H1 (cell line): ENCODE data around the gene FADS6. TPM values are rescaled to one million over a fixed set of nuclear protein-coding genes. Genes with fewer than 3 reads are reported as not detected.

Source experiments
- CTCF ChIA-PET: fragments of 300-600 bp; sonication (Branson Sonifier 250); formaldehyde crosslinking; loops from one replicate; lab custom pipeline; 2021; ENCODE audit not compliant: partially characterized antibody; lab: Charles Lee
- POLR2A ChIA-PET: fragments of 300-600 bp; sonication (Branson Sonifier 250); formaldehyde crosslinking; loops from one replicate; lab custom pipeline; 2021; ENCODE audit warnings: inconsistent platforms; ENCODE audit not compliant: partially characterized antibody; lab: Charles Lee
- DNase-seq, 2 experiments: peaks; one replicate each; pipeline versions ENCODE4 v3.0.0 to v3.0.0-alpha.2; 2010 to 2022; ENCODE audit warnings: low spot score in 2 of 2, low read depth in 1 of 2, mixed read lengths in 1 of 2
- FAIRE-seq: peaks from 2 replicates; lab custom pipeline; 2011; peaks lifted over from hg19 to GRCh38; lab: Jason Lieb, UNC
- H2AFZ ChIP-seq: 2 replicates; pipeline ENCODE4 v1.8.1; 2012; ENCODE audit warnings: low read length, inconsistent platforms
- H2AK5ac ChIP-seq: 2 replicates; pipeline ENCODE4 v1.6.1; 2013; ENCODE audit warnings: low read depth, low read length
- H2BK120ac ChIP-seq: replicated peaks from 2 replicates; pipeline ENCODE3; 2013; ENCODE audit warnings: low read depth, low read length, inconsistent platforms
- H2BK12ac ChIP-seq: 2 replicates; pipeline ENCODE4 v1.6.1; 2013; ENCODE audit warnings: low read depth, low read length
- H2BK15ac ChIP-seq: 2 replicates; pipeline ENCODE4 v1.6.1; 2013; ENCODE audit warnings: low read length
- H2BK20ac ChIP-seq: 2 replicates; pipeline ENCODE4 v1.6.1; 2013; ENCODE audit warnings: low read length
- H2BK5ac ChIP-seq: 2 replicates; pipeline ENCODE4 v1.6.1; 2013; ENCODE audit warnings: low read depth, low read length
- H3K14ac ChIP-seq: 2 replicates; pipeline ENCODE4 v1.6.1; 2013; ENCODE audit warnings: inconsistent platforms; ENCODE audit not compliant: insufficient read length
- H3K18ac ChIP-seq: 2 replicates; pipeline ENCODE4 v1.6.1; 2013; ENCODE audit warnings: low read length; ENCODE audit errors: extremely low read depth
- H3K23ac ChIP-seq: 2 replicates; pipeline ENCODE4 v1.6.1; 2013; ENCODE audit warnings: inconsistent platforms; ENCODE audit not compliant: insufficient read length
- H3K23me2 ChIP-seq: 2 replicates; pipeline ENCODE4 v1.6.1; 2013; ENCODE audit warnings: low read depth, low read length
- H3K27ac ChIP-seq: 2 replicates; pipeline ENCODE4 v1.6.1; 2011; ENCODE audit warnings: low read depth, low read length, inconsistent platforms
- H3K27me3 ChIP-seq, 4 experiments: replicated peaks in 1 of 4; 1 replicate in 1 of 4; 2 replicates in 3 of 4; pipeline versions ENCODE4 v1.6.1 to v1.8.1; 2011 to 2013; ENCODE audit warnings: low read length in 3 of 4, mild to moderate bottlenecking in 3 of 4, inconsistent platforms in 2 of 4, mixed read lengths in 2 of 4, moderate library complexity in 1 of 4; ENCODE audit not compliant: control insufficient read depth in 3 of 4, insufficient read depth in 3 of 4; ENCODE audit errors: extremely low read depth in 1 of 4
- H3K36me3 ChIP-seq, 4 experiments: 2 replicates each; pipeline versions ENCODE4 v1.6.1 to v1.8.1; 2011 to 2013; ENCODE audit warnings: mild to moderate bottlenecking in 4 of 4, low read length in 3 of 4, moderate library complexity in 2 of 4, control low read depth in 1 of 4, inconsistent platforms in 1 of 4; ENCODE audit not compliant: insufficient read depth in 4 of 4, control insufficient read depth in 2 of 4
- H3K4ac ChIP-seq: replicated peaks from 2 replicates; pipeline ENCODE3; 2013; ENCODE audit warnings: low read length, low read depth, mixed read lengths, inconsistent platforms; ENCODE audit not compliant: insufficient read length
- H3K4me1 ChIP-seq, 4 experiments: replicated peaks in 1 of 4; 1 replicate in 1 of 4; 2 replicates in 3 of 4; pipeline versions ENCODE4 v1.6.1 to v1.8.1; 2011 to 2013; ENCODE audit warnings: low read length in 3 of 4, inconsistent platforms in 2 of 4, mixed read lengths in 1 of 4; ENCODE audit not compliant: insufficient read depth in 4 of 4, control insufficient read depth in 3 of 4
- H3K4me2 ChIP-seq, 2 experiments: 2 replicates each; pipeline versions ENCODE4 v1.6.1 to v1.8.1; 2011 to 2013; ENCODE audit warnings: low read depth in 2 of 2, low read length in 2 of 2, control low read depth in 1 of 2, inconsistent platforms in 1 of 2, mild to moderate bottlenecking in 1 of 2; ENCODE audit not compliant: insufficient read depth in 1 of 2
- H3K4me3 ChIP-seq, 4 experiments: fragments of 200-600, 300-600 bp in 1 of 4; sonication (generic), shearing (Covaris generic), sonication (Bioruptor Twin) in 1 of 4; 2 replicates each; pipeline versions ENCODE4 v1.5.1 to v1.8.1; 2011 to 2016; ENCODE audit warnings: low read length in 4 of 4, low read depth in 3 of 4, control low read depth in 2 of 4, inconsistent platforms in 2 of 4, mild to moderate bottlenecking in 2 of 4, mixed read lengths in 1 of 4, moderate library complexity in 1 of 4; ENCODE audit not compliant: insufficient read depth in 2 of 4; ENCODE audit errors: extremely low read depth in 1 of 4
- H3K56ac ChIP-seq: replicated peaks from 2 replicates; pipeline ENCODE3; 2013; ENCODE audit warnings: low read depth, mild to moderate bottlenecking, mixed read lengths, low read length, inconsistent platforms; ENCODE audit not compliant: insufficient read length
- H3K79me1 ChIP-seq: 2 replicates; pipeline ENCODE4 v1.6.1; 2013; ENCODE audit warnings: low read depth, low read length, control low read depth
- H3K79me2 ChIP-seq, 2 experiments: 2 replicates each; pipeline versions ENCODE4 v1.6.1 to v1.8.1; 2012 to 2013; ENCODE audit warnings: low read length in 2 of 2, mild to moderate bottlenecking in 2 of 2, inconsistent platforms in 1 of 2; ENCODE audit not compliant: insufficient read depth in 2 of 2, control insufficient read depth in 1 of 2
- H3K9ac ChIP-seq, 4 experiments: replicated peaks in 1 of 4; 1 replicate in 1 of 4; 2 replicates in 3 of 4; pipeline versions ENCODE4 v1.6.1 to v1.8.1; 2011 to 2013; ENCODE audit warnings: low read depth in 3 of 4, low read length in 3 of 4, control low read depth in 2 of 4, mild to moderate bottlenecking in 2 of 4, moderate library complexity in 2 of 4, inconsistent platforms in 1 of 4; ENCODE audit errors: extremely low read depth in 1 of 4
- H3K9me3 ChIP-seq, 2 experiments: 2 replicates each; pipeline versions ENCODE4 v1.6.1 to v1.8.1; 2012 to 2013; ENCODE audit warnings: mild to moderate bottlenecking in 2 of 2, moderate library complexity in 2 of 2, control low read depth in 1 of 2, inconsistent platforms in 1 of 2, low read depth in 1 of 2, low read length in 1 of 2, mixed read lengths in 1 of 2; ENCODE audit not compliant: insufficient read depth in 2 of 2
- H4K20me1 ChIP-seq, 2 experiments: replicated peaks in 1 of 2; 2 replicates each; pipeline versions ENCODE3 to v1.8.1; 2011 to 2013; ENCODE audit warnings: inconsistent platforms in 2 of 2, low read length in 2 of 2, mild to moderate bottlenecking in 1 of 2; ENCODE audit not compliant: insufficient read depth in 2 of 2, control insufficient read depth in 1 of 2
- H4K5ac ChIP-seq: 2 replicates; pipeline ENCODE4 v1.6.1; 2013; ENCODE audit warnings: low read length, low read depth, mixed read lengths, inconsistent platforms; ENCODE audit not compliant: insufficient read length
- H4K8ac ChIP-seq: 2 replicates; pipeline ENCODE4 v1.8.0; 2013; ENCODE audit warnings: mild to moderate bottlenecking, moderate library complexity, low read length, inconsistent platforms; ENCODE audit not compliant: insufficient read depth; ENCODE audit errors: extremely low read depth
- H4K91ac ChIP-seq: replicated peaks from 2 replicates; pipeline ENCODE3; 2013; ENCODE audit warnings: low read length, mixed read lengths, inconsistent platforms; ENCODE audit not compliant: insufficient read length
- KDM5A ChIP-seq: fragments of 200-600 bp; IDR thresholded peaks from 2 replicates; pipeline ENCODE4 v1.7.1; 2012; ENCODE audit warnings: mild to moderate bottlenecking, low read length, inconsistent platforms, mixed read lengths
- TEAD4 ChIP-seq: IDR thresholded peaks from 2 replicates; pipeline ENCODE4 v1.6.1; 2012; ENCODE audit warnings: low read depth, low read length, inconsistent platforms, mixed read lengths
- whole genome bisulfite sequencing, 2 experiments: shearing (Covaris generic) in 1 of 2; methylation state at CpG; one replicate each; pipeline versions ENCODE4 v1.1.6 to v1.1.7; 2013 to 2015; ENCODE audit warnings: low lambda C conversion rate in 2 of 2, mixed read lengths in 2 of 2, inconsistent platforms in 1 of 2, low coverage in 1 of 2, missing lambda C conversion rate in 1 of 2; ENCODE audit not compliant: insufficient replicate concordance in 2 of 2, insufficient coverage in 1 of 2, insufficient read length in 1 of 2; ENCODE audit errors: extremely low coverage in 1 of 2, missing lambda C conversion rate in 1 of 2; 5-methylcytosine and 5-hydroxymethylcytosine counted together
- polyA plus RNA-seq, 7 experiments: library from polyadenylated mRNA; depleted of rRNA in 3 of 7; stranded (reverse) in 5 of 7; unstranded in 2 of 7; fragments of >200 nt in 5 of 7; fragments of 200-250 nt in 2 of 7; gene quantifications; 1 replicate in 5 of 7; 2 replicates in 1 of 7; 4 replicates in 1 of 7; pipeline versions ENCODE4 v1.2.1 to v1.2.3, GENCODE V29; 2011 to 2013; ENCODE audit warnings: missing spikeins in 2 of 7, mixed read lengths in 2 of 7
- total RNA-seq: library from RNA; stranded (reverse); fragmentation: NEBNext Ultra II Directional; extraction: Animal tissue kit (Norgen Biotek cat#: 25700); gene quantifications from 2 replicates; pipeline ENCODE4 v1.2.1, GENCODE V29; 2021

FADS6 gene
- total and polyA plus RNA-seq, 2 of the 8 experiments (the other 6 are each of a cell fraction or from before 2014, with no cell fraction given): 0.56 to 2.5 TPM

GRCh38 chr17:74864297-74864865 is 29.1 kb downstream of the FADS6 start:
- WGBS, 2 experiments: 93% methylated on average over 15 of the region's 15 CpGs; no CpG with 5 or more reads in 1 of the 2 experiments
- POLR2A ChIA-PET: interaction anchor here (0.8 to 3.5 kb wide), 3 partner anchors 8 to 71 kb away, joined by 3 to 17 read pairs (median 3); partner anchors contain the start of genes FDXR and OTOP3
- no peak for DNase-seq

More at GRCh38 chr17:74864297-74864865, 29.1 kb downstream of the FADS6 start:
- Histone ChIP-seq H3K14ac (no peak overlapping the region), H3K27ac (no peak overlapping the region), H4K8ac (no peak overlapping the region), H4K5ac (no peak overlapping the region), H3K79me2 (no peaks in the 10 kb centered on the region), H3K4ac (no peak overlapping the region), H2BK20ac (no peak overlapping the region), H3K23me2 (no peaks in the 10 kb centered on the region; the same call in 1 of the 2 replicates), H2AK5ac (no peak overlapping the region), H3K79me1 (no peaks in the 10 kb centered on the region), H4K20me1 (peaks cover 3 to 9% of the 10 kb centered on the region in 2 experiments), H3K4me2 (no peak overlapping the region), H3K4me3 (no peak overlapping the region), H3K56ac (no peak overlapping the region), H2BK5ac (no peak overlapping the region), H3K18ac (0 out of 2 replicates have a peak overlapping the region, but pooled peaks have one; percentile 24), H2BK120ac (no peak overlapping the region), H2BK12ac (no peak overlapping the region), H3K36me3 (peaks cover 0 to 17% (median under 1%) of the 10 kb centered on the region in 4 experiments; a peak in 2 of 8 replicates), H4K91ac (no peak overlapping the region), H2BK15ac (no peak overlapping the region), H3K4me1 (peaks cover 0 to 8% (median 5%) of the 10 kb centered on the region in 4 experiments; a peak in 4 of 7 replicates), H2AFZ (no peak overlapping the region), H3K27me3 (peaks cover 26 to 28% (median 26%) of the 10 kb centered on the region in 4 experiments), H3K23ac (no peak overlapping the region), H3K9me3 (no peaks in the 10 kb centered on the region), H3K9ac (no peak overlapping the region)
- FAIRE-seq: no peak
- CTCF ChIA-PET: interaction anchor here (0.6 to 99.6 kb wide), 17 partner anchors 21 to 260 kb away, joined by 3 to 2981 read pairs (median 11); partner anchors contain the start of genes FADS6, FDXR, GRIN2C and NAT9
- TF ChIP-seq KDM5A: no peak
- TF ChIP-seq TEAD4: no peak
